IPS DF 19.7 (cell line): ENCODE results near the gene ZNF718.
"Not testable (repeated sequence)": the region's sequence is repeated elsewhere in the genome, so short reads cannot be mapped to it uniquely, and the experiment has no call there.

ENCODE experiments used
- DNase-seq: peaks from one replicate; pipeline ENCODE4 v3.0.0-alpha.2; 2013; ENCODE audit warnings: low read depth, low spot score

Gene ZNF718

DNA sequence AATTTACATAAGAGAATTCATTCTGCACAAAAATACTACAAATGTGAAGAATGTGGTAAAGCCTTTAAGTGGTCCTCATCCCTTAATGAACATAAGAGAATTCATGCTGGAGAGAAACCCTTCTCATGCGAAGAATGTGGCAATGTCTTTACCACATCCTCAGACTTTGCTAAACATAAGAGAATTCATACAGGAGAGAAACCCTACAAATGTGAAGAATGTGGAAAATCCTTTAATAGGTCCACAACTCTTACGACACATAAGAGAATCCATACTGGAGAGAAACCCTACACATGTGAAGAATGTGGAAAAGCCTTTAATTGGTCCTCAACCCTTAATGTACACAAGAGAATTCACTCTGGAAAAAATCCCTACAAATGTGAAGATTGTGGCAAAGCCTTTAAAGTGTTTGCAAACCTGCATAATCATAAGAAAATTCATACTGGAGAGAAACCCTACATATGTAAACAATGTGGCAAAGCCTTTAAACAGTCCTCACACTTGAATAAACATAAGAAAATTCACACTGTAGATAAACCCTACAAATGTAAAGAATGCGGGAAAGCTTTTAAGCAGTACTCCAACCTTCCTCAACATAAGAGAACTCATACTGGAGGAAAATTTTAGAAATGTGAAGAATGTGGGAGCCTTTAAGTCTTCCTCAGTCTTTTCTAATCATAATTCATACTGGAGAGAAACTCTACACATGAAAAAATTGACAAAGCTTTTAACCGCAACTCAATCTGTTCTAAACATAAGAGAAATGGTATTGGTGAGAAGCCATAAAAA lies 37.4 kb downstream of the ZNF718 start:
- DNase-seq: no peak

DNA sequence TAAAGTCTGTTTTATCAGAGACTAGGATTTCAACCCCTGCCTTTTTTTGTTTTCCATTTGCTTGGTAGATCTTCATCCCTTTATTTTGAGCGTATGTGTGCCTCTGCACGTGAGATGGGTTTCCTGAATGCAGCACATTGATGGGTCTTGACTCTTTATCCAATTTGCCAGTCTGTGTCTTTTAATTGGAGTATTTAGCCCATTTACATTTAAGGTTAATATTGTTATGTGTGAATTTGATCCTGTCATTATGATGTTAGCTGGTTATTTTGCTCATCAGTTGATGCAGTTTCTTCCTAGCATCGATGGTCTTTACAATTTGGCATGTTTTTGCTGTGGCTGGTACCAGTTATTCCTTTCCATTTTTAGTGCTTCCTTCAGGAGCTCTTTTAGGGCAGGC lies 45.3 kb downstream of the ZNF718 start:
- not testable (repeated sequence) for DNase-seq

DNA sequence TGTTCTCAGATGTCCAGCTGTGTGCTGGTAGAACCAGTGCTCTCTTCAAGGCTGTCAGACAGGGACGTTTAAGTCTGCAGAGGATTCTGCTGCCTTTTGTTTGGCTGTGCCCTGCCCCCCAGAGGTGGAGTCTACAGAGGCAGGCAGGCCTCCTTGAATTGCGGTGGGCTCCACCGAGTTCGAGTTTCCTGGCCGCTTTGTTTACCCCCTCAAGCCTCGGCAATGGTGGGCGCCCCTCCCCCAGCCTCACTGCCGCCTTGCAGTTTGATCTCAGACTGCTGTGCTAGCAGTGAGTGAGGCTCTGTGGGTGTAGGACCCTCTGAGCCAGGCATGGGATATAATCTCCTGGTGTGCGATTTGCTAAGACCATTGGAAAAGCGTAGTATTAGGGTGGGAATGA lies 47.0 kb downstream of the ZNF718 start:
- DNase-seq: not testable (repeated sequence)

DNA sequence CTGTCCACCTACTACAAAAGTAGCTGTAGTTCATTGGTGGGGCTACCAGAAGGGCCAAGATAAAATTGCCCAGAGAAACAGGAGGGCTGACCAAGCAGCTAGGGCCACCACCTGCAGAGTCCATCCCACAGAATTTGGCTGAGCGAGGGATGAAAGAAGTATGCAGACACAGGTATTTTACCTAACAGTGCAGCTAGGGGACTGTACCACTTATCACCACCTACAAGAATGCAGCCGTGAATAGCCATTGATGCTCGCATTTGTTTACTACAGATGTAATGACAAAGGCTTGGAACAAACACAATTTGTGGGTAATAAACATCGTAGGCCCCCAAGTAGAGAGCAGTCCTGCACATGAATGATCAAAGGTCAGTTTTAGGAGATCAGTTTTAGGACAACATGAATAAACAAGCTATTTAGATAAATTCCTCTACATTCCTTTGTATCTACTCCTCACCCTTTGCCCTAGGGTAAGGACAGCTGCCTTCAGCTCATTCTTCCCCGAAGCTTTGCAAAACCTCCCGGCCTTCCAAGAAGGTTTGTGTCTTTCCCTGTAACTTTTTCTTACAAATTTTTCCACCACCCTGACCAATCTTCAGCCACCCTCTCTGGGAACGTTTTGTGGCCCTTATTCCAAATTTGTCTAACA lies 49.5 kb downstream of the ZNF718 start:
- peak; percentile 80 for DNase-seq

DNA sequence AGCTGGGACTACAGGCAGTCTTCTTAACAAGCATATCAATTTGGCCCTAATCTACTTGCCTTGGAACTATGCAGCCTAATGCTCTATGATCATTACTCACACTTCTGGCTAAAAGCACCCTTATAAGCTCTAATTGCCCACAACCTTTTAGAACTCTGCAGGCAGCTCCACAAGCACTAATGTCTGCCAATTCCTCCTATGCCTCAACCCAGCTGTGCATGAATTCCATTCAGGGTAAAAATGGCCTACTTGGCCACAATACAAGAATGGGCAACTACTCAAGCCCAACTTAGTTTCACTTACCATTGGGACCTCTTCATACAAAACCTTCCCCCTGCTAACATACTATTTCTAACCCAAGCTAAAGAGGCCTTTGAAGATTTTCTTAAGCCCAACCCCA lies 51.7 kb downstream of the ZNF718 start:
- DNase-seq: no peak

DNA sequence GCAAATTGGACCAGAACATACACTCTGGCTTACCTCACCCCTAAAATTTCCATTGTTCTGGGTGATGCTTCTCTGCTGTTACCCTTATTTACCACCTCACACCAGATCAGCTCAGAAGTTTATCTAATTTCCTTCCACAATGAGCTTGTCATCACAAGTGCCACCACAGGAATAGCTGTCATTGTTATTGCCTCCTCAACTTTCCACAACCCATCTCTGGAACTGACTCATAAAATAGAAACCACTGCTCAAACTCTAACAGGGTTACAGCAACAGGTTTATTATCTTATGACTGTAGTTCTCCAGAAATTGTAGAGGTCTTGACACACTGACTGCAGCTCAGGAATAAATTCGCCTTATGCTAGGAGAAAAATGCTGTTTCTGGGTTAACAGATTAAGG lies 52.7 kb downstream of the ZNF718 start:
- no peak for DNase-seq

DNA sequence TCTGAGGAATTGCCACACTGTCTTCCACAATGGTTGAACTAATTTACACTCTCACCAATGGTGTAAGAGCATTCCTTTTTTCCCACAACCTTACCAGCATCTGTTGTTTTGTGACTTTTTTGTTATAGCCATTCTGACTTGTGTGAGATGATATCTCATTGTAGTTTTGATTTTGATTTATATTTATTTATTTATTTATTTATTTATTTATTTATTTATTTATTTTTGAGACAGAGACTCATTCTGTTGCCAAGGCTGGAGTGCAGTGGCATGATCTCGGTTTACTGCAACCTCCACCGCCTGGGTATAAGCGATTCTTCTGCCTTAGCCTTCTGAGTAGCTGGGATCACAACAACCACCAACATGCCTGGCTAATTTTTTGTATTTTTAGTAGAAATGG lies 57.9 kb downstream of the ZNF718 start:
- DNase-seq: not testable (repeated sequence)

DNA sequence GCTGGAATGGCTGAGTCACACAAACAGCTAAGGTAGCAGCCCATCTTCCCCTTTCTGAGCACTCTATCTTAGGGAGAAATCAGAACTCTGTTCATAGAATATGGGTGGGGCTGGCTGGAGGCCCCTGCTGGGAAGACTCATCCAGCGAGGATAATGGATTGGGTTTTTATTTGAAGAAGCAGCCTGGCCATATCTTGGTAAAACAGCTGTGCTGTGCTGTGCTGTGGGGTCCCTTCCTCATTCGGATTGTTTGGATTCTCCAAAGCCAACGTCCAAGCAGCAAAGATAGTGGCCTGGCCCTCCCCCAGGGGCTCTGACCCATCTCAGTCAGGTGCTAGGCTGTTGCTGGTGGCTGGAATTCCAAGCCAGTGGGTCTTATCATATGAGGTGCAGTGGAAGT lies 63.8 kb downstream of the ZNF718 start:
- DNase-seq: no peak

DNA sequence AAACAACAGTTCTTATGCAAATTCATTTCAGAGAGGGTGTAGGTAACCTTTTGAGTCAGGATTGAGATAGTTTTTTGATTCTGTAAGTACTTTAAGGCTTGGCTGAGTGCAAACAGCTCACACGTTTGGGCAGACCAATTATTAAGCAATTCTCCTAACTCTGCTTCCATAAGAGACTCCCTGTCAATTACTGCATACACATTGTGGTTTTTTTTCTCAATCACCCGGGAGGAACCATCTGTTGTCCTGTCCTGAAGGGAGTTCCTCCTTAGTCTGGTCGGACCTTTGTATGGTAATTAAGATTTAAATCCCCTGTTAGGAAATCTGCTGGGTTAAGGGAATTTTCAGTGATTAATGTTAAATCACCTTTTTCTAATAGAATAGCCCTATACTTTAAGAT lies 70.9 kb downstream of the ZNF718 start:
- DNase-seq: not testable (repeated sequence)

DNA sequence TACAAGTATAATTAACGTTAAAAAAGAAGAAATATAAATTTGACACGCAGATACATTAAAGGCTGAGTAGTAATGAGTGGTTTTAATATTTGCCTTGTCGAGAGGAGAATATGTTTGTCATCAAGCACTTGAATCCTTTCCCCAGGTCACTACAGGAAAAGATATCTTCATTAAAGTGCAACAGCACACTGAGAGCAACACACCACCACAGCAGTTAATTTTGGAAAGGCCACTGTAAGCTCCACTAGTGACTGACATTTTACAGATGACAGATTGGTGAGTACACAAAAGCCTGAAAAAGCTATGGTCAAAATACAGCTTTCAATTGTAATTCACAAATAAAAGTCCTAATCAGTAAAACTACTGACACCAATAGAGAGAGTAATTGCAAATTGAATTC lies 76.6 kb downstream of the ZNF718 start:
- no peak for DNase-seq

DNA sequence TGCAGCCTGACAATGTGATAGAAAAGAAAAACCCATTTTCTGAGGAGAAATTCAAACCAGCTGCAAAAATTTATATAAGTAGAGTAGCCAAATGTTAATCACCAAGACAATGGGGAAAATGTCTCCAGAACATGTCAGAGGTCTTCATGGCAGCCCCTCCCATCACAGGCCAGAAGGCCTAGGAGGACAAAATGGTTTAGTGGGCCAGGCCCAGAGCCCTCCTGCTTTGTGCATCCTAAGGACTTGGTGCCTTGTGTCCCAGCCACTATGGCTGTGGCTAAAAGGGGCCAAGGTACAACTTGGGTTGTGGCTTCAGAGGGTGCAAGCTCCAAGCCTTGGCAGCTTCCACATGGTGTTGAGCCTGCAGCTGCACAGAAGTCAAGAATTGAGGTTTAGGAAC lies 78.5 kb downstream of the ZNF718 start:
- not testable (repeated sequence) for DNase-seq

DNA sequence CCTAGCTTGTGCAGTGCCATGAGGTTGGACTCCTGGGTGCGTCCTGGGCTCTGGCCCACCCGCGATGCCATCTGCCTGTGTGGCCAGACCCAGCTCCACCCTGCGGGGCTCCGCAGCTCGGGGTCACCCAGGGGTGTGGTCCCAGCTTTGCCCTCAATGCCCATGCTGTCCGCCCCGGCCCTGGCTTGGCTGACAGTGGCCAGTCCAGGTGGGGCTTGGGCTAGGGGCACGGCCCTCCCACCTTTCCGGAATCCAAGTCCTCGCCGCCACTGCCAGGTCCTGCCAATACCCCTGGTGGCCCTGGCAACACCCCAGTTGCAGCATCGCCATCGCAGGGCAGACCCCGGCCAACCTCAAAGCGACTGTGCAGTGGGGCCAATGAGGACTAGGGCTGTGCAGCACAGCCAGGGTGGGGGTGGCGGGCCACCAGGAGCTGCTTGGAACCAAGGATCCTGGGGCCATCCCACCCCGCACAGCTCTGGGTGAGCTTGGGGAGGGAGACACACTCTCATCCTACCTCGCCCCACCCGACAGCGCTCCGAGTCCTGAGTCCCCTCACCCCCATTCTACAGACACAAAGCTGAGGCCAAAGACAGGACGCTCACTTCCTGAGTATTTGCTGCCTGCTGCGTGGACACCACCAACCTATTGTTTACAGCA lies 80.9 kb downstream of the ZNF718 start:
- DNase-seq: no peak

DNA sequence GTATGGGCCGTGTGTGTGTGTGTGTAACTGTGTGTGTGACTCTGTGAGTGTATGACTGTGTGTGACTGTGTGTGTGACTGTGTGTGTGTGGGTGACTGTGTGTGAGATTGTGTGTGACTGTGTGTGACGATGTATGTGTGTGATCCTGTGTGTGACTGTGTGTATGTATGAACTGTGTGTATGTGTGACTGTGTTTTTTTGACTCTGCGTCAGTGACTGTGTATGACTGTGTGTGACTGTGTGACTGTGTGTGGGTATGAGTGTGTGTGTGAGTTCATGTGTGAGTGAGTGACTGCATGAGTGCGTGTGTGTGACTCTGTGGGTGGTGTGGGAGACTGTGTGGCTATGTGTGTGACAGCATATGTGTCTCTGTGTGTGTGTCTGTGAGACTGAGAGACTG lies 81.8 kb downstream of the ZNF718 start:
- no peak for DNase-seq

DNA sequence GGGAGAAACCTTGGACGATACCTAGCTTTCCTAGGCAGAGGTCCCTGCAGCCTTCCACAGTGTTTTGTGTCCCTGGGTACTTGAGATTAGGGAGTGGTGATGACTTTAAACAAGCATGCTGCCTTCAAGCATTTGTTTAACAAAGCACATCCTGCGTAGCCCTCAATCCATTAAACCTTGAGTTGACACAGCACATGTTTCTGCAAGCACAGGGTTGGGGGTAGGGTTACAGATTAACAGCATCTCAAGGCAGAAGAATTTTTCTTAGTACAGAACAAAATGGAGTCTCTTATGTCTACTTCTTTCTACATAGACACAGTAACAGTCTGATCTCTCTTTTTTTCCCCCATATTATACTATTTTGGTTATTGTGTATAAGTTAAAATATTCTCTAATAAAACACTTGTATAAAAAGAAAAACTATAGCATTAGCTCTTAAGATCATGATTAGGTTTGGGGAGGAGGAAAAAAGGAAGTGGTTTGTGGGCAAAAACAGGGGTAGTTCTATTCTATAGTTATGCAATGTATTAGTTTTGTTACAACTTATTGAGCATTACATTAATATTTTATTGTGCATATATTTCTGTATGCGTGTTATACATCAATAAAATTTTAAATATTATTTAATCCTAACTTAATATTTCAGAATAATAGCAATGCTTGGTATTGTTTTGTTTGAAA lies 84.3 kb downstream of the ZNF718 start:
- DNase-seq: peak; percentile 17

DNA sequence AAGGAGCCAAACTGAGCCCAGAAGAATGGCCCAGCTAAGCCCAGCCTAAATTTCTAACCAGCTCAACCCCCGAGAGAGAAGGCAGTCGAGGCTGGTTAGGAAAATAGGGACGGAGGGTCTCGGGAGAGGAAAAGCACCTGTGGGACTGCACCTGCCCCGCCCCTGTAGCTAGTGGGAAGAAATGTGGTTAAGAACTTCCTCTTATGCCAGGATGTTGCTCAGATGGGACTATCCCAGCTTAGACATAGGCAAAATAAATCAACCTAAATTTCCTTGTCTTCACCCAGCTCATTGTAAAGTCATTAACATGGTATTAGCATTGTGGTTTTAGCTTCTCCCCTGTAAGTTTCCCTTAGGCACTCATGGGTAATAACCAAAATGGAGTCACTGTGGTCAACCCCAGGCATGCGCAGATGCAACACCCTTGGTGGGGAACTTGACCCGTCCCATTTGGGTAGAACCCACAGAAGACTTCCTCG lies 86.8 kb downstream of the ZNF718 start:
- DNase-seq: no peak

DNA sequence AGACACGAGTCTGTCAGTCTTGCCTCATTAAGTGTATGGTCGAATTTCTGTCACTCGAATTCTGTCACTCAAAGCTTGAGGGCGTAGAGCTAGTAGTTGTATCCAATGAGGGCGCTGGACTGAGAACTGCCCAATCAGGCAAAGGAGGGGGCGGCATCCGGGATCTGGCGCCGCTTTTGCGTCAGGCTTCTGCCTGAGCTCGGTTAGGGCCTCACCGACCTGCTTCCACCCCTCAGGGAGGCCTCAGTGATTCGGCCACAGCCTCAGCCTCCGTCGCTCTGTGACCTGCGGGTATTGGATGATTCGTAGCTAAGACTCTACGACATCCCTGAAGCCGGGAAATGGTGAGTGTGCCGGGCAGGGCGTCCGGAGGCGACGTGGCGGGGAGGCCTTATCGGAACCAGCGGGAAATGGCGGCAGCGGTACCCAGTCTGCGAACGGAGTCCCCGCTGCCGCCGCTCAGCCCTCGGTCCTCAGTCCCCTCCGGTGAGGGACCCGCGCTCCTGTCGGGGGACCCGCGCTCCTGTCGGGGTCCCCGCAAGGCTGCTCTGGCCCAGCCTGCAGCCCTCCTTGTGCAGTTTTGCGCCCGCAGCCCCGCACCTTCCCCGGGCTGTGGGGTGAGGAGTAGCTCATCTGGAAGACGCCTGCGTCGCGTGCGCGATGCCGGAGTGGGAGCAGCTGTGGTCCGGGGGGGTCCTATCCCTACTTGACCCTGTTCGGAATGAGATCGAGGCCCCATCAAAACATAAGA lies 88.3 kb downstream of the ZNF718 start:
- peak; percentile 92 for DNase-seq

DNA sequence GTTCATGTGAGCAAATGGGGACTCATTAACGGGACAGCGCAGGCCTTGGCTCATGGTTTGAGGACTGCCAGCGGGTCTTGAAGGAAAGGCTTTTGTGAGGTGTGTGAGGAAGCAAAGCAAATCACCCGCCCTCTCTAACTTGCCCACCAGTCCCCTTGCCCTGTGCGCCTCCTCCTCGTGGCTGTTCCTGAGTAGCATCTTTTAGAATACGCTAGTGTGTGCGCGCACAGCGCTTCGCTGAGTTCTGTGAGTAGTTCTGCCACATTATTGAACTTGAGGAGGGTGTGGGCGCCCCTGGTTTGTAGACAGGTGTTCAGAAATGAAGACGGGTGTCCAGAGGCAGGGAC lies 88.9 kb downstream of the ZNF718 start:
- DNase-seq: not testable (repeated sequence)
